AG04450 (cell line): ENCODE measurements around the gene HTR2C. TPM values are rescaled to one million over a fixed set of nuclear protein-coding genes. Genes with fewer than 3 reads are reported as not detected.

Experiments used
- CTCF ChIA-PET: fragments of 300-600, 350-600 bp; formaldehyde crosslinking; extraction: SDS; loops from one replicate; lab custom pipeline; 2022; ENCODE audit warnings: antibody characterized with exemption, inconsistent platforms; lab: Charles Lee
- POLR2A ChIA-PET: fragments of 350-600 bp; formaldehyde crosslinking; extraction: SDS; loops from one replicate; lab custom pipeline; 2021; ENCODE audit warnings: antibody characterized with exemption, inconsistent platforms; lab: Yijun Ruan, JAX
- DNase-seq: peaks from one replicate; pipeline ENCODE4 v3.0.0-alpha.2; 2011; ENCODE audit warnings: low read depth, low spot score
- H3K27ac ChIP-seq: one replicate; pipeline ENCODE4 v1.5.1; 2012; ENCODE audit warnings: low read depth, low read length, control low read depth
- H3K27me3 ChIP-seq: one replicate; pipeline ENCODE4 v1.6.0; 2012; ENCODE audit warnings: low read length; ENCODE audit not compliant: control insufficient read depth, insufficient read depth
- H3K4me3 ChIP-seq: 2 replicates; pipeline ENCODE4 v1.5.1; 2011; ENCODE audit warnings: mild to moderate bottlenecking, low read depth, low read length, control low read depth
- H3K9me3 ChIP-seq: 2 replicates; pipeline ENCODE4 v1.5.1; 2012; ENCODE audit warnings: low read length; ENCODE audit not compliant: control insufficient read depth, insufficient read depth
- polyA plus RNA-seq: library from polyadenylated mRNA; depleted of rRNA; stranded (reverse); fragments of >200 nt; gene quantifications from 2 replicates; pipeline ENCODE4 v1.2.3, GENCODE V29; 2011
- TF ChIP-seq, protein P1 (sequence below): IDR thresholded peaks from 2 replicates; pipeline ENCODE4 v1.5.1; 2011; ENCODE audit warnings: low read depth, low read length, control low read depth, inconsistent platforms

The HTR2C gene
- polyA plus RNA-seq, 1 experiment = not detected

DNA sequence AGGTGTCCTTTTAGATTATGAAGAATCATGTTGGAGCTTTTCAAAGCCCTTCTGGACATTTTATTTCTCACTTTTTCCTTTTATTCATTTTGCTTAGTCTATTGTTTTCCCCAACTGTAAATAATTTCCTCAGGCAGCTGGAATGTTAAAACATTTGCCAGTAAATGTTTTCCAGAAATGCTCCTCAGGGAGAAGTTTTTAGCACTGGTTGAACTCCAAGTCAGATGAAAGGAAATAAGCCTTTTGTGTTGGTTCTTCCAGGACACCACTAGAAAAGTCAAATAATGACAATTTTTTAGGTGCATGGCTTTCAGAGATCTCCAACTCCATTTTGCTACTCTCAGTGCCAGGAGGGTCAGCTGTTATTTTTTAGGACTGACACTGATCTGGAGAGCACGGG is 305.6 kb downstream of the HTR2C start:
- no peaks in the 10 kb centered on the region for H3K27me3 ChIP-seq
- DNase-seq = no peak
- H3K27ac ChIP-seq = no peak overlapping the region
- TF ChIP-seq, protein P1, sequence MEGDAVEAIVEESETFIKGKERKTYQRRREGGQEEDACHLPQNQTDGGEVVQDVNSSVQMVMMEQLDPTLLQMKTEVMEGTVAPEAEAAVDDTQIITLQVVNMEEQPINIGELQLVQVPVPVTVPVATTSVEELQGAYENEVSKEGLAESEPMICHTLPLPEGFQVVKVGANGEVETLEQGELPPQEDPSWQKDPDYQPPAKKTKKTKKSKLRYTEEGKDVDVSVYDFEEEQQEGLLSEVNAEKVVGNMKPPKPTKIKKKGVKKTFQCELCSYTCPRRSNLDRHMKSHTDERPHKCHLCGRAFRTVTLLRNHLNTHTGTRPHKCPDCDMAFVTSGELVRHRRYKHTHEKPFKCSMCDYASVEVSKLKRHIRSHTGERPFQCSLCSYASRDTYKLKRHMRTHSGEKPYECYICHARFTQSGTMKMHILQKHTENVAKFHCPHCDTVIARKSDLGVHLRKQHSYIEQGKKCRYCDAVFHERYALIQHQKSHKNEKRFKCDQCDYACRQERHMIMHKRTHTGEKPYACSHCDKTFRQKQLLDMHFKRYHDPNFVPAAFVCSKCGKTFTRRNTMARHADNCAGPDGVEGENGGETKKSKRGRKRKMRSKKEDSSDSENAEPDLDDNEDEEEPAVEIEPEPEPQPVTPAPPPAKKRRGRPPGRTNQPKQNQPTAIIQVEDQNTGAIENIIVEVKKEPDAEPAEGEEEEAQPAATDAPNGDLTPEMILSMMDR = no peak
- H3K9me3 ChIP-seq = no peaks in the 10 kb centered on the region
- POLR2A ChIA-PET = no interaction called here
- no peak overlapping the region for H3K4me3 ChIP-seq
- CTCF ChIA-PET = no interaction called here

DNA sequence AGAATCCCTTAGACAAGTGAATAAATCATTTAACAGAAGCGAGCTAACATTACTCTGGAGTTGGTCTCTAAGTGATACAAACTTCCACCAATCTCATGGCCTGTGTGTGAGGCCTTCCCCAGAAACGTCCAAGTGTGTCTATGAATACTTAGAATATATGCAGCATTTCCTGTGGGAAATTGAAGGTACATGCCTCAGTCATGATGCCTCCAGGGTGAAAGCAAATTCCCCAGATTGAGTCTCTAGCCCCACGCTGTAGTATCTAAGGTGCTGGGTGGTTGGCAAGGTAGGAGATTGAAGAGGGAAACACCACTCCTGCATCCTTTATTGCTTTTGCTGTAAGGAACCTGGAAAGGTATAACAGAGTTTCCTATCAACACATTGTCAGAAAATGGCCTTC is 319.7 kb downstream of the HTR2C start:
- Histone ChIP-seq H3K27ac (no peak overlapping the region), H3K4me3 (no peak overlapping the region), H3K9me3 (no peaks in the 10 kb centered on the region), H3K27me3 (no peaks in the 10 kb centered on the region)
- ChIA-PET CTCF (no interaction called here), POLR2A (no interaction called here)
- no peak for DNase-seq
- TF ChIP-seq, protein P1 = no peak

DNA sequence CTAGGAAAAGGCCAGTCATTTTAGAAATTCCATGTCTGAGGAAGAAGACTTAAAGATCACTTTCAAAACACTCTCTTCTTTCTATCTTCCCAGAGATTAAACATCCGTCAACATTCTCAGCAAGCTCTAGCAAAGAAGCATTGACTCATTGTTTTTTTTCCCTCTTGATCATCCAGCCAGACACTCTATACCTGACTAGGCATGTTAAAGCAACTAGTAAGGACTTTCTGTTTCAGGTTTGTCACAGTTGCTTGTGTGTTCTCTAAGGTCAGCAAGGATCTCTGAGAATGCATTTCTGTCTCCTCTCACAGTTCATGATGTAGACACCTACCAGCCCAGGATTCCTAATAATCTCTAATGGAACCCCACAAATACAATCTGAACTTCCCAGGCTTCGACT is 321.4 kb downstream of the HTR2C start:
- H3K27ac ChIP-seq = no peak overlapping the region
- no peak for DNase-seq
- ChIA-PET CTCF (no interaction called here), POLR2A (no interaction called here)
- H3K9me3 ChIP-seq = no peaks in the 10 kb centered on the region
- H3K27me3 ChIP-seq = no peaks in the 10 kb centered on the region
- H3K4me3 ChIP-seq = no peak overlapping the region
- TF ChIP-seq, protein P1 = no peak

DNA sequence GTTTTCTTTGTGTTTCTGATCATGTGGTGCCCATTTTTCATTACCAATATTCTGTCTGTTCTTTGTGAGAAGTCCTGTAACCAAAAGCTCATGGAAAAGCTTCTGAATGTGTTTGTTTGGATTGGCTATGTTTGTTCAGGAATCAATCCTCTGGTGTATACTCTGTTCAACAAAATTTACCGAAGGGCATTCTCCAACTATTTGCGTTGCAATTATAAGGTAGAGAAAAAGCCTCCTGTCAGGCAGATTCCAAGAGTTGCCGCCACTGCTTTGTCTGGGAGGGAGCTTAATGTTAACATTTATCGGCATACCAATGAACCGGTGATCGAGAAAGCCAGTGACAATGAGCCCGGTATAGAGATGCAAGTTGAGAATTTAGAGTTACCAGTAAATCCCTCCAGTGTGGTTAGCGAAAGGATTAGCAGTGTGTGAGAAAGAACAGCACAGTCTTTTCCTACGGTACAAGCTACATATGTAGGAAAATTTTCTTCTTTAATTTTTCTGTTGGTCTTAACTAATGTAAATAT is 323.2 kb downstream of the HTR2C start:
- no peaks in the 10 kb centered on the region for H3K27me3 ChIP-seq
- TF ChIP-seq, protein P1 = no peak
- CTCF ChIA-PET = no interaction called here

DNA sequence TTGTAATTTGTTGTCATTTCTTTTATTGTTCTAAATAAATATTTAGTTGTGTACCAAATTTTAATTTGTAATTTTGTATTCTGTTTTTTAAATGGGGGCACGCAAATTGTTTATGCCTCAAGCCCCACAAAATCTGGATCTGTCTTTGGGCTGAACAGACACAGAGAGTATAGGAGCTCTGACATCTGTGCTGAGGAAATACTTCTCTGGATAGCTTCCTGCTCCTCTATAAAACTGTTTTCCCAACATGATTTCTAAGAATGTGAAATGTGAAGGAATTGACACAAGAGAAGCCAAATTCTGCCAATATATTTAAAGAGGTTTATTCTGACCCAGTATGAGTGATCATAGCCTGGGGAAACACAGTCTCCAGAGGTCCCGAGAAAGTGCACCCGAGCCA is 340.5 kb downstream of the HTR2C start:
- no peaks in the 10 kb centered on the region for H3K9me3 ChIP-seq
- TF ChIP-seq, protein P1 = no peak
- H3K27me3 ChIP-seq = no peaks in the 10 kb centered on the region
- ChIA-PET CTCF (no interaction called here), POLR2A (no interaction called here)
- H3K4me3 ChIP-seq = no peak overlapping the region
- DNase-seq = no peak
- H3K27ac ChIP-seq = no peak overlapping the region

More for the DNA sequence above, 323.2 kb downstream of the HTR2C start:
- POLR2A ChIA-PET = no interaction called here
- H3K4me3 ChIP-seq = no peak overlapping the region
- no peak for DNase-seq
- no peak overlapping the region for H3K27ac ChIP-seq
- no peaks in the 10 kb centered on the region for H3K9me3 ChIP-seq
